ENCODE data around the gene FNBP1.

GRCh38 chr9:130040984-130041647, 1.9 kb downstream of the FNBP1 start:
- TF ChIP-seq CTCF (IDR thresholded peaks at IDR 0.05) (no peak), POLR2A (IDR thresholded peaks at IDR 0.05) (no peak)

All from body of pancreas (tissue), 4 donors.